ENCODE data around the gene ANAPC10.

DNA sequence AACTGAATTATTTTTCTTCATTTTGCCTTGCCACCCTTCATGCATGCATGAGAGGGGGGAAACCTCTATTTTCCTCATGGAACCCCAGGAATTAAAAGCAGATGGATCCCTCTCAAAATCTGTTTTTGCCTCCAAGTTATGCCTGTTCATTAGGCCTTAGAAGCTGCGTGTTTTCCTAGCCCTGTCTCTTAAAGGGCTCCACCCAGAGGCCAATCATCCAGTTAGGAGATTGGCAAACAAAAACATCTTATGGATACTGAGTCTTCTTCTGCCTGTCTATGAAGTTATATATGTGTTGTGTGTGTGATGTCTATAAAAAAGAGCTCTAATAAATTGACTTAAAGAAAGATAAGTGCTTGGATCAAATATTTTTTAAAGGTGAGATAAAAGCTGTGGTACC lies 142.9 kb downstream of the ANAPC10 start:
- TF ChIP-seq, protein P1, sequence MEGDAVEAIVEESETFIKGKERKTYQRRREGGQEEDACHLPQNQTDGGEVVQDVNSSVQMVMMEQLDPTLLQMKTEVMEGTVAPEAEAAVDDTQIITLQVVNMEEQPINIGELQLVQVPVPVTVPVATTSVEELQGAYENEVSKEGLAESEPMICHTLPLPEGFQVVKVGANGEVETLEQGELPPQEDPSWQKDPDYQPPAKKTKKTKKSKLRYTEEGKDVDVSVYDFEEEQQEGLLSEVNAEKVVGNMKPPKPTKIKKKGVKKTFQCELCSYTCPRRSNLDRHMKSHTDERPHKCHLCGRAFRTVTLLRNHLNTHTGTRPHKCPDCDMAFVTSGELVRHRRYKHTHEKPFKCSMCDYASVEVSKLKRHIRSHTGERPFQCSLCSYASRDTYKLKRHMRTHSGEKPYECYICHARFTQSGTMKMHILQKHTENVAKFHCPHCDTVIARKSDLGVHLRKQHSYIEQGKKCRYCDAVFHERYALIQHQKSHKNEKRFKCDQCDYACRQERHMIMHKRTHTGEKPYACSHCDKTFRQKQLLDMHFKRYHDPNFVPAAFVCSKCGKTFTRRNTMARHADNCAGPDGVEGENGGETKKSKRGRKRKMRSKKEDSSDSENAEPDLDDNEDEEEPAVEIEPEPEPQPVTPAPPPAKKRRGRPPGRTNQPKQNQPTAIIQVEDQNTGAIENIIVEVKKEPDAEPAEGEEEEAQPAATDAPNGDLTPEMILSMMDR (conservative IDR thresholded peaks at IDR 0.05), result peak; percentile 38
- TF ChIP-seq ZFX (IDR thresholded peaks at IDR 0.05), result no peak
